HG03097 (cell line): ENCODE measurements around the gene EHD1.
A peak's percentile ranks its signal among the peaks of the same experiment; 100 is the strongest.

ENCODE experiments used
- ATAC-seq: cut with Tn5 transposase; IDR thresholded peaks from one replicate; pipeline ENCODE4 v1.9.1; 2021; ENCODE audit not compliant: unreplicated experiment, low FRiP score

Gene EHD1

GRCh38 chr11:64878494-64879243, at the start of gene EHD1:
Gene EHD1 (minus strand): TSS chr11:64878621. CDS start chr11:64878464, 157 bp downstream.
- peak; percentile 76 for ATAC-seq

- ATAC-seq = no peak
These were observed 48.3 kb upstream of the EHD1 start for GRCh38 chr11:64926689-64927088.

- ATAC-seq = no peak
These were observed 47.4 kb upstream of the EHD1 start for GRCh38 chr11:64925536-64926436.

GRCh38 chr11:64924910-64925284, 46.5 kb upstream of the EHD1 start:
- ATAC-seq = no peak

- peak; percentile 66 for ATAC-seq
These were observed 45.8 kb upstream of the EHD1 start, which contains the start of gene PPP2R5B for GRCh38 chr11:64923944-64924909. Gene PPP2R5B (plus strand): TSS chr11:64924689. CDS start chr11:64925735, 1,046 bp downstream.

- ATAC-seq = no peak
These were observed 44.8 kb upstream of the EHD1 start for GRCh38 chr11:64923151-64923661.

- ATAC-seq = no peak
These were observed 43.0 kb upstream of the EHD1 start for GRCh38 chr11:64921384-64921783.

- no peak for ATAC-seq
These were observed 41.7 kb upstream of the EHD1 start for GRCh38 chr11:64920124-64920523.

GRCh38 chr11:64919627-64920026, 41.2 kb upstream of the EHD1 start:
- ATAC-seq = no peak

- no peak for ATAC-seq
These were observed 39.6 kb upstream of the EHD1 start for GRCh38 chr11:64918017-64918416.

GRCh38 chr11:64917663-64917995, 39.2 kb upstream of the EHD1 start:
- ATAC-seq = no peak

- peak; percentile 84 for ATAC-seq
These were observed 38.6 kb upstream of the EHD1 start, which contains the start of gene ATG2A for GRCh38 chr11:64916775-64917662. Gene ATG2A (minus strand): TSS chr11:64917209. CDS start chr11:64917135, 74 bp downstream.

- peak; percentile 24 for ATAC-seq
These were observed 37.8 kb upstream of the EHD1 start for GRCh38 chr11:64916040-64916774.

GRCh38 chr11:64915376-64915887, 37.0 kb upstream of the EHD1 start:
- no peak for ATAC-seq

GRCh38 chr11:64914123-64914522, 35.7 kb upstream of the EHD1 start:
- no peak for ATAC-seq

GRCh38 chr11:64913171-64913727, 34.8 kb upstream of the EHD1 start:
- ATAC-seq = no peak

GRCh38 chr11:64911689-64912088, 33.3 kb upstream of the EHD1 start:
- ATAC-seq = no peak

GRCh38 chr11:64911142-64911541, 32.7 kb upstream of the EHD1 start:
- ATAC-seq = no peak
